ENCODE data around the gene CLDN5. TPM values are rescaled to one million over a fixed set of nuclear protein-coding genes. Genes with fewer than 3 reads are reported as not detected.

Gene CLDN5
- total and polyA plus RNA-seq, 2 of the 8 experiments (the other 6 are each of a cell fraction or from before 2014, with no cell fraction given) = 1.2 to 1.6 TPM

DNA sequence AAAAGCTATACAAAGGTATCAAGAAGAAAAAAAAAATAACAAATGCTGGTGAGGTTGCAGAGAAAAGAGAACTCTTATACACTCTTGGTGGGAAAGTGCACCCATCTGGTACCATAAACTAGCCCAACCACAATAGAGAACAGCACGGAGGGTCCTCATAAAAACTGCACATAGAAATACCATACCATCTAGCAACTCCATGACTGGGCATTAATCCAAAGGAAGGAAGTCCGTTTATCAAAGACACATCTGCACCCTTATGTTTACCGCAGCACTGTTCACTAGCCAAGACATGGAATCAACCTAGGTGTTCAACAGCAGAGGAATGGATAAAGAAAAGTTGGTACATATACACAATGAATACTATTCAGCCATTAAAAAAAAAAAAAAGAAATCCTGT lies 10.8 kb upstream of the CLDN5 start:
- Histone ChIP-seq H2BK120ac (replicated peaks; ENCODE audit: low read depth, low read length) (no peak overlapping the region), H3K27ac (ENCODE audit: low read depth, low read length) (no peak overlapping the region), H3K23me2 (ENCODE audit: low read depth, low read length) (no peaks in the 10 kb centered on the region), H3K79me1 (ENCODE audit: low read depth, low read length) (no peaks in the 10 kb centered on the region), H4K91ac (replicated peaks; ENCODE audit: insufficient read length, low read length) (no peak overlapping the region), H2BK20ac (ENCODE audit: low read length) (no peak overlapping the region), H3K9ac (replicated peaks in 1 of 4; ENCODE audit: extremely low read depth in 1 of 4, low read depth in 3 of 4, low read length in 3 of 4) (no peak overlapping the region), H2BK5ac (ENCODE audit: low read depth, low read length) (no peak overlapping the region), H4K5ac (ENCODE audit: insufficient read length, low read depth, low read length) (no peak overlapping the region), H2AK5ac (ENCODE audit: low read depth, low read length) (no peak overlapping the region), H3K79me2 (ENCODE audit: control insufficient read depth in 1 of 2, insufficient read depth in 2 of 2, low read length in 2 of 2) (no peaks in the 10 kb centered on the region), H2AFZ (ENCODE audit: low read length) (no peak overlapping the region), H3K56ac (replicated peaks; ENCODE audit: insufficient read length, low read depth, low read length) (no peak overlapping the region), H3K14ac (ENCODE audit: insufficient read length) (no peak overlapping the region), H3K23ac (ENCODE audit: insufficient read length) (no peak overlapping the region), H3K4ac (replicated peaks; ENCODE audit: insufficient read length, low read depth, low read length) (no peak overlapping the region), H3K18ac (ENCODE audit: extremely low read depth, low read length) (no peak overlapping the region), H2BK12ac (ENCODE audit: low read depth, low read length) (no peak overlapping the region; the same call in 1 of the 2 replicates), H2BK15ac (ENCODE audit: low read length) (no peak overlapping the region), H3K4me2 (ENCODE audit: insufficient read depth in 1 of 2, low read depth in 2 of 2, low read length in 2 of 2) (no peak overlapping the region), H3K36me3 (ENCODE audit: control insufficient read depth in 2 of 4, insufficient read depth in 4 of 4, low read length in 3 of 4) (no peaks in the 10 kb centered on the region), H4K8ac (ENCODE audit: extremely low read depth, insufficient read depth, low read length) (no peak overlapping the region), H3K4me3 (ENCODE audit: extremely low read depth in 1 of 4, insufficient read depth in 2 of 4, low read depth in 3 of 4, low read length in 4 of 4) (no peak overlapping the region), H3K4me1 (replicated peaks in 1 of 4; ENCODE audit: control insufficient read depth in 3 of 4, insufficient read depth in 4 of 4, low read length in 3 of 4) (no peaks in the 10 kb centered on the region; a peak in 1 of 7 replicates), H3K27me3 (replicated peaks in 1 of 4; ENCODE audit: control insufficient read depth in 3 of 4, extremely low read depth in 1 of 4, insufficient read depth in 3 of 4, low read length in 3 of 4) (no peaks in the 10 kb centered on the region), H4K20me1 (replicated peaks in 1 of 2; ENCODE audit: control insufficient read depth in 1 of 2, insufficient read depth in 2 of 2, low read length in 2 of 2) (no peaks in the 10 kb centered on the region), H3K9me3 (ENCODE audit: insufficient read depth in 2 of 2, low read depth in 1 of 2, low read length in 1 of 2) (no peaks in the 10 kb centered on the region)
- FAIRE-seq = no peak
- DNase-seq (ENCODE audit: low read depth in 1 of 2, low spot score in 2 of 2) = no peak
- CTCF ChIA-PET (ENCODE audit: partially characterized antibody) = interaction anchor here (1.1 kb wide), 1 partner anchor 13 kb away, joined by 4 read pairs; no protein-coding TSS in a partner anchor
- POLR2A ChIA-PET (ENCODE audit: partially characterized antibody) = no interaction called here
- TF ChIP-seq RXRA (IDR thresholded peaks at IDR 0.05; ENCODE audit: insufficient read depth, low read depth, low read length) (no peak), FOSL1 (IDR thresholded peaks at IDR 0.05; ENCODE audit: insufficient read depth, low read depth, low read length) (no peak), TEAD4 (IDR thresholded peaks at IDR 0.05; ENCODE audit: low read depth, low read length) (no peak), NANOG (IDR thresholded peaks at IDR 0.05; ENCODE audit: insufficient read depth, low read depth, low read length, poor library complexity, severe bottlenecking) (no peak), RAD21 (IDR thresholded peaks at IDR 0.05 in 1 of 2, conservative IDR thresholded peaks at IDR 0.05 in 1 of 2; ENCODE audit: low read depth in 2 of 2, low read length in 2 of 2) (no peak), KDM4A (IDR thresholded peaks at IDR 0.05; ENCODE audit: low read depth, low read length, severe bottlenecking) (no peak), CBX5 (IDR thresholded peaks at IDR 0.05; ENCODE audit: low read depth, low read length) (no peak), ZNF274 (IDR thresholded peaks at IDR 0.05; ENCODE audit: borderline replicate concordance, extremely low read depth, low read length) (no peak), POU5F1 (IDR thresholded peaks at IDR 0.05; ENCODE audit: low read depth, low read length) (no peak)
- TF ChIP-seq, protein P1, sequence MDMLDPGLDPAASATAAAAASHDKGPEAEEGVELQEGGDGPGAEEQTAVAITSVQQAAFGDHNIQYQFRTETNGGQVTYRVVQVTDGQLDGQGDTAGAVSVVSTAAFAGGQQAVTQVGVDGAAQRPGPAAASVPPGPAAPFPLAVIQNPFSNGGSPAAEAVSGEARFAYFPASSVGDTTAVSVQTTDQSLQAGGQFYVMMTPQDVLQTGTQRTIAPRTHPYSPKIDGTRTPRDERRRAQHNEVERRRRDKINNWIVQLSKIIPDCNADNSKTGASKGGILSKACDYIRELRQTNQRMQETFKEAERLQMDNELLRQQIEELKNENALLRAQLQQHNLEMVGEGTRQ (IDR thresholded peaks at IDR 0.05; ENCODE audit: low read length) = no peak
- whole genome bisulfite sequencing, 2 experiments (ENCODE audit: extremely low coverage in 1 of 2, insufficient coverage in 1 of 2, insufficient read length in 1 of 2, insufficient replicate concordance in 2 of 2, low coverage in 1 of 2, low lambda C conversion rate in 2 of 2, missing lambda C conversion rate in 1 of 2) = 78% methylated on average over 3 of the region's 3 CpGs; no CpG with 5 or more reads in 1 of the 2 experiments

Measured in H1 (cell line).